ENCODE results near the gene PCAT7.

DNA sequence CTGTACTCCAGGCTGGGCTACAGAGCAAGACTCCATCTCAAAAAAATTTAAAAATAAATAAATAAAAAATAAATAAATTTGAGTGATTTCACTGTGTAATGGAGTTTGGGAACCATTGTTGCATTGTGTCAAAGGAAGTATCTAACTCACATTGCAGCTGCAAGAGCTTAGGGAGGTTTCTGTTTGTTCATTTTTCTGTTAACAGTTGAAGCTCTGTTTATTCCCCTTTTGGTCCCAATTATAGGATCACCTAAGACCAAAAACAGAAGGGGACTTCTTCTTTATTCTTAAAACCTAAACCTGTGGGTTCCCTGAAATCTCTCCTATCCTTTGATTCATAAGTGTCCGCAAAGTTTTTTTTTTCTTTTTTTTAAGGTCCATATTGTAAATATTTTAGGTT is 28.6 kb upstream of the PCAT7 start:
- TF ChIP-seq, protein P1, sequence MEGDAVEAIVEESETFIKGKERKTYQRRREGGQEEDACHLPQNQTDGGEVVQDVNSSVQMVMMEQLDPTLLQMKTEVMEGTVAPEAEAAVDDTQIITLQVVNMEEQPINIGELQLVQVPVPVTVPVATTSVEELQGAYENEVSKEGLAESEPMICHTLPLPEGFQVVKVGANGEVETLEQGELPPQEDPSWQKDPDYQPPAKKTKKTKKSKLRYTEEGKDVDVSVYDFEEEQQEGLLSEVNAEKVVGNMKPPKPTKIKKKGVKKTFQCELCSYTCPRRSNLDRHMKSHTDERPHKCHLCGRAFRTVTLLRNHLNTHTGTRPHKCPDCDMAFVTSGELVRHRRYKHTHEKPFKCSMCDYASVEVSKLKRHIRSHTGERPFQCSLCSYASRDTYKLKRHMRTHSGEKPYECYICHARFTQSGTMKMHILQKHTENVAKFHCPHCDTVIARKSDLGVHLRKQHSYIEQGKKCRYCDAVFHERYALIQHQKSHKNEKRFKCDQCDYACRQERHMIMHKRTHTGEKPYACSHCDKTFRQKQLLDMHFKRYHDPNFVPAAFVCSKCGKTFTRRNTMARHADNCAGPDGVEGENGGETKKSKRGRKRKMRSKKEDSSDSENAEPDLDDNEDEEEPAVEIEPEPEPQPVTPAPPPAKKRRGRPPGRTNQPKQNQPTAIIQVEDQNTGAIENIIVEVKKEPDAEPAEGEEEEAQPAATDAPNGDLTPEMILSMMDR (IDR thresholded peaks at IDR 0.05), result no peak
- no peak for TF ChIP-seq EP300 (IDR thresholded peaks at IDR 0.05; ENCODE audit: low read depth)

Data from transverse colon (tissue), 3 donors.